Keratinocyte (primary cell): ENCODE data around the gene TDRD9. TPM values are rescaled to one million over a fixed set of nuclear protein-coding genes. Genes with fewer than 3 reads are reported as not detected.

ENCODE experiments used
- DNase-seq: peaks from one replicate; pipeline ENCODE4 v3.0.0-alpha.2; 2011; ENCODE audit warnings: low read depth, missing footprints, low spot score
- FAIRE-seq: peaks from 2 replicates; lab custom pipeline; 2011; peaks lifted over from hg19 to GRCh38; lab: Jason Lieb, UNC
- H2AFZ ChIP-seq: 2 replicates; pipeline ENCODE4 v1.6.0; 2012; ENCODE audit warnings: low read length, control low read depth, inconsistent platforms; ENCODE audit not compliant: control insufficient read depth
- H3K27ac ChIP-seq: 2 replicates; pipeline ENCODE4 v1.5.1; 2011; ENCODE audit warnings: low read length; ENCODE audit not compliant: control insufficient read depth, insufficient read depth
- H3K27me3 ChIP-seq: 3 replicates; pipeline ENCODE4 v1.6.0; 2011; ENCODE audit warnings: low read length; ENCODE audit not compliant: control insufficient read depth, insufficient read depth; ENCODE audit errors: extremely low read depth
- H3K36me3 ChIP-seq, 2 experiments: 2 replicates in 1 of 2; 3 replicates in 1 of 2; pipeline ENCODE4 v1.5.1; 2011; ENCODE audit warnings: low read length in 2 of 2, mild to moderate bottlenecking in 1 of 2; ENCODE audit not compliant: control insufficient read depth in 2 of 2, insufficient read depth in 2 of 2; ENCODE audit errors: extremely low read depth in 1 of 2
- H3K4me1 ChIP-seq: 3 replicates; pipeline ENCODE4 v1.5.1; 2011; ENCODE audit warnings: low read length; ENCODE audit not compliant: control insufficient read depth, insufficient read depth; ENCODE audit errors: extremely low read depth
- H3K4me2 ChIP-seq: 3 replicates; pipeline ENCODE4 v1.6.0; 2011; ENCODE audit warnings: low read depth, low read length; ENCODE audit not compliant: control insufficient read depth, insufficient read depth; ENCODE audit errors: extremely low read depth
- H3K4me3 ChIP-seq, 3 experiments: fragments of 200-600 bp in 1 of 3; sonication (generic) in 1 of 3; 2 replicates in 2 of 3; 3 replicates in 1 of 3; pipeline ENCODE4 v1.5.1; 2011 to 2016; ENCODE audit warnings: low read length in 3 of 3, mild to moderate bottlenecking in 3 of 3, control low read depth in 2 of 3, inconsistent platforms in 1 of 3, low read depth in 1 of 3, mixed read lengths in 1 of 3, mixed run types in 1 of 3, moderate library complexity in 1 of 3; ENCODE audit not compliant: control insufficient read depth in 2 of 3, insufficient read depth in 2 of 3; ENCODE audit errors: extremely low read depth in 1 of 3
- H3K79me2 ChIP-seq: 2 replicates; pipeline ENCODE4 v1.6.0; 2012; ENCODE audit warnings: low read length; ENCODE audit not compliant: control insufficient read depth, insufficient read depth
- H3K9ac ChIP-seq: 3 replicates; pipeline ENCODE4 v1.6.0; 2011; ENCODE audit warnings: low read length; ENCODE audit not compliant: control insufficient read depth, insufficient read depth; ENCODE audit errors: extremely low read depth
- H3K9me1 ChIP-seq: 3 replicates; pipeline ENCODE4 v1.6.0; 2011; ENCODE audit warnings: low read length; ENCODE audit not compliant: control insufficient read depth, insufficient read depth; ENCODE audit errors: extremely low read depth
- H3K9me3 ChIP-seq: 2 replicates; pipeline ENCODE4 v1.5.1; 2012; ENCODE audit warnings: low read depth, low read length; ENCODE audit not compliant: control insufficient read depth
- H4K20me1 ChIP-seq: 3 replicates; pipeline ENCODE4 v1.6.0; 2011; ENCODE audit warnings: low read length; ENCODE audit not compliant: control insufficient read depth, insufficient read depth; ENCODE audit errors: extremely low read depth
- EZH2 ChIP-seq: IDR thresholded peaks from one replicate; pipeline ENCODE4 v1.6.1; 2012; ENCODE audit warnings: inconsistent platforms, mild to moderate bottlenecking, low read length, moderate library complexity
- dilution Hi-C: fragments of 300-500 bp; cut with MboI; formaldehyde crosslinking; loops from one replicate; pipeline ENCODE4 v1.7.0; 2020; ENCODE audit warnings: low sequenced_read_pairs; ENCODE audit not compliant: extremely low pct_ligation_motif_present
- polyA plus RNA-seq, 5 experiments: library from polyadenylated mRNA; depleted of rRNA in 3 of 5; stranded (reverse) in 3 of 5; stranded (forward) in 1 of 5; unstranded in 1 of 5; fragments of >200 nt; gene quantifications; 1 replicate in 1 of 5; 2 replicates in 3 of 5; 3 replicates in 1 of 5; pipeline versions ENCODE4 v1.2.1 to v1.2.3, GENCODE V29; 2011 to 2012; ENCODE audit warnings: missing spikeins in 2 of 5, low read depth in 1 of 5, low replicate concordance in 1 of 5
- TF ChIP-seq, protein P1 (sequence below), 3 experiments: IDR thresholded peaks in 1 of 3; conservative IDR thresholded peaks in 1 of 3; optimal IDR thresholded peaks in 1 of 3; 2 replicates in 2 of 3; 3 replicates in 1 of 3; pipeline versions ENCODE3 to v1.5.1; 2011; ENCODE audit warnings: low read length in 3 of 3, mild to moderate bottlenecking in 3 of 3, moderate library complexity in 2 of 3, control low read depth in 1 of 3, inconsistent platforms in 1 of 3; ENCODE audit not compliant: insufficient read depth in 2 of 3; ENCODE audit errors: extremely low read depth in 1 of 3

Gene TDRD9
- polyA plus RNA-seq, 1 donor (not counting 4 experiments of a cell fraction or from before 2014, with no cell fraction given): 0.10 TPM

- no peak for FAIRE-seq
- Histone ChIP-seq H3K4me1 (peaks cover 5% of the 10 kb centered on the region), H3K27me3 (no peaks in the 10 kb centered on the region), H2AFZ (no peak overlapping the region), H3K4me3 (no peak overlapping the region), H3K79me2 (peaks cover 24% of the 10 kb centered on the region), H3K27ac (no peak overlapping the region), H3K9ac (no peak overlapping the region), H3K9me3 (no peaks in the 10 kb centered on the region), H4K20me1 (no peaks in the 10 kb centered on the region), H3K36me3 (no peaks in the 10 kb centered on the region), H3K4me2 (no peak overlapping the region), H3K9me1 (no peaks in the 10 kb centered on the region)
- no peak for DNase-seq
- dilution Hi-C loops: no loop called here
- TF ChIP-seq, protein P1, sequence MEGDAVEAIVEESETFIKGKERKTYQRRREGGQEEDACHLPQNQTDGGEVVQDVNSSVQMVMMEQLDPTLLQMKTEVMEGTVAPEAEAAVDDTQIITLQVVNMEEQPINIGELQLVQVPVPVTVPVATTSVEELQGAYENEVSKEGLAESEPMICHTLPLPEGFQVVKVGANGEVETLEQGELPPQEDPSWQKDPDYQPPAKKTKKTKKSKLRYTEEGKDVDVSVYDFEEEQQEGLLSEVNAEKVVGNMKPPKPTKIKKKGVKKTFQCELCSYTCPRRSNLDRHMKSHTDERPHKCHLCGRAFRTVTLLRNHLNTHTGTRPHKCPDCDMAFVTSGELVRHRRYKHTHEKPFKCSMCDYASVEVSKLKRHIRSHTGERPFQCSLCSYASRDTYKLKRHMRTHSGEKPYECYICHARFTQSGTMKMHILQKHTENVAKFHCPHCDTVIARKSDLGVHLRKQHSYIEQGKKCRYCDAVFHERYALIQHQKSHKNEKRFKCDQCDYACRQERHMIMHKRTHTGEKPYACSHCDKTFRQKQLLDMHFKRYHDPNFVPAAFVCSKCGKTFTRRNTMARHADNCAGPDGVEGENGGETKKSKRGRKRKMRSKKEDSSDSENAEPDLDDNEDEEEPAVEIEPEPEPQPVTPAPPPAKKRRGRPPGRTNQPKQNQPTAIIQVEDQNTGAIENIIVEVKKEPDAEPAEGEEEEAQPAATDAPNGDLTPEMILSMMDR (optimal IDR thresholded peaks at IDR 0.05 in 1 of 3, IDR thresholded peaks at IDR 0.05 in 1 of 3, conservative IDR thresholded peaks at IDR 0.05 in 1 of 3; ENCODE audit: extremely low read depth in 1 of 3, insufficient read depth in 2 of 3, low read length in 3 of 3): no peak
- TF ChIP-seq EZH2: no peak
Observed at GRCh38 chr14:103923863-103924262, 4.4 kb upstream of the TDRD9 start.

DNA sequence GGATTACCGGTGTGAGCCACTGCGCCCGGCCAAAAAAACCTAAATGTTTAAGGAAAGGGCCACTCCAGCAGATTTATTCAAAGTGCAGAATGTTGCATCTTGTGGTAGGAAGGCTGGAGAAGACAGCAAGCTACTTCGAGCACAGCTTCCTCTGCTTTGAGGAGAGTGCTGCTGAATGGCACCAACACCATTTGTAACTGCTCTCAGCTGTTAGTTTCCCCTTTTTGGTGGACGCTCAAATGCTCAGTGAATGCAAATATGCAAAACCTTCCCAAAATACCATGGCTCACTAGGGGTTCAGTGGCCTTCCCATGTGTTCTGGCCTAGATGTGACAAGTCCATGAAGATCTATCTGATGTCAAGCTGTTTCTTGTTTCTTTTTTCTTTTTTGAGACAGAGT, 2.9 kb upstream of the TDRD9 start:
- Histone ChIP-seq H3K9me3 (no peaks in the 10 kb centered on the region), H3K4me2 (no peak overlapping the region), H3K4me1 (peaks cover 4% of the 10 kb centered on the region), H3K27ac (no peak overlapping the region), H3K4me3 (no peak overlapping the region), H3K9me1 (no peaks in the 10 kb centered on the region), H3K36me3 (no peaks in the 10 kb centered on the region), H3K79me2 (peaks cover 10% of the 10 kb centered on the region), H3K27me3 (no peaks in the 10 kb centered on the region), H4K20me1 (no peaks in the 10 kb centered on the region), H2AFZ (no peak overlapping the region), H3K9ac (no peak overlapping the region)
- dilution Hi-C loops: no loop called here
- TF ChIP-seq EZH2: no peak
- TF ChIP-seq, protein P1 (optimal IDR thresholded peaks at IDR 0.05 in 1 of 3, IDR thresholded peaks at IDR 0.05 in 1 of 3, conservative IDR thresholded peaks at IDR 0.05 in 1 of 3; ENCODE audit: extremely low read depth in 1 of 3, insufficient read depth in 2 of 3, low read length in 3 of 3): no peak
- DNase-seq: no peak
- FAIRE-seq: no peak
